Right atrium auricular region (tissue), 2 donors: ENCODE results near the gene ADGRV1. TPM values are rescaled to one million over a fixed set of nuclear protein-coding genes. Genes with fewer than 3 reads are reported as not detected.
"Not testable (repeated sequence)": the region's sequence is repeated elsewhere in the genome, so short reads cannot be mapped to it uniquely, and the experiment has no call there.

Source experiments
- DNase-seq: peaks from one replicate; pipeline ENCODE4 v3.0.0-alpha.2; 2019; ENCODE audit warnings: low spot score
- H3K27ac ChIP-seq, 2 donors: fragments of 200-600 bp; sonication (generic); 1 replicate in 1 of 2; 2 replicates in 1 of 2; pipeline ENCODE4 v1.5.1; 2016 to 2019
- H3K27me3 ChIP-seq, 2 donors: fragments of 200-600 bp; sonication (generic); one replicate each; pipeline versions ENCODE4 v1.5.1 to v1.6.0; 2017 to 2019
- H3K36me3 ChIP-seq: fragments of 200-600 bp; sonication (generic); one replicate; pipeline ENCODE4 v1.5.1; 2016
- H3K4me1 ChIP-seq, 2 donors: fragments of 200-600 bp; sonication (generic); one replicate each; pipeline versions ENCODE4 v1.5.1 to v1.6.0; 2017 to 2019
- H3K4me3 ChIP-seq, 2 donors: fragments of 200-600 bp; sonication (generic); 1 replicate in 1 of 2; 2 replicates in 1 of 2; pipeline ENCODE4 v1.5.1; 2017 to 2019; ENCODE audit warnings: mild to moderate bottlenecking in 1 of 2, moderate library complexity in 1 of 2
- H3K9me3 ChIP-seq, 2 donors: fragments of 200-600 bp; sonication (generic); one replicate each; pipeline ENCODE4 v1.5.1; 2019
- CTCF ChIP-seq, 2 donors: fragments of 200-600 bp; sonication (generic); IDR thresholded peaks; one replicate each; pipeline ENCODE4 v1.5.1; 2019; ENCODE audit warnings: antibody characterized with exemption in 2 of 2
- total RNA-seq, 2 donors: library from RNA; depleted of rRNA; stranded (reverse); fragments of >200 nt; gene quantifications; one replicate each; pipeline ENCODE4 v1.1.0, GENCODE V29; 2016

ADGRV1 gene
- total RNA-seq, 2 donors from 2014 or later: 1.4 to 1.8 TPM

GRCh38 chr5:90959262-90959661 is 400.7 kb downstream of the ADGRV1 start:
- Histone ChIP-seq H3K27ac (no peak overlapping the region), H3K4me1 (no peaks in the 10 kb centered on the region), H3K27me3 (no peaks in the 10 kb centered on the region), H3K4me3 (no peak overlapping the region), H3K9me3 (no peaks in the 10 kb centered on the region), H3K36me3 (no peaks in the 10 kb centered on the region)
- no peak for DNase-seq
- no peak for TF ChIP-seq CTCF (IDR thresholded peaks at IDR 0.05)

- no peak overlapping the region for H3K4me3 ChIP-seq
- no peaks in the 10 kb centered on the region for H3K27me3 ChIP-seq
- H3K27ac ChIP-seq: no peak overlapping the region
- H3K9me3 ChIP-seq: no peaks in the 10 kb centered on the region
- no peak for TF ChIP-seq CTCF (IDR thresholded peaks at IDR 0.05)
- H3K36me3 ChIP-seq: no peaks in the 10 kb centered on the region
- no peak for DNase-seq
- H3K4me1 ChIP-seq: no peaks in the 10 kb centered on the region
These were observed 403.9 kb downstream of the ADGRV1 start for GRCh38 chr5:90962481-90962880.

- no peak for TF ChIP-seq CTCF (IDR thresholded peaks at IDR 0.05)
- H3K36me3 ChIP-seq: no peaks in the 10 kb centered on the region
- no peak overlapping the region for H3K4me3 ChIP-seq
- DNase-seq: no peak
- no peaks in the 10 kb centered on the region for H3K27me3 ChIP-seq
- no peaks in the 10 kb centered on the region for H3K4me1 ChIP-seq
- no peaks in the 10 kb centered on the region for H3K9me3 ChIP-seq
- H3K27ac ChIP-seq: no peak overlapping the region
These were observed 406.6 kb downstream of the ADGRV1 start for GRCh38 chr5:90965110-90965685.

- Histone ChIP-seq H3K4me1 (no peaks in the 10 kb centered on the region), H3K4me3 (no peak overlapping the region), H3K27ac (no peak overlapping the region), H3K9me3 (no peaks in the 10 kb centered on the region), H3K36me3 (no peaks in the 10 kb centered on the region), H3K27me3 (no peaks in the 10 kb centered on the region)
- TF ChIP-seq CTCF (IDR thresholded peaks at IDR 0.05): no peak
- no peak for DNase-seq
These were observed 408.8 kb downstream of the ADGRV1 start for GRCh38 chr5:90967443-90967842.

GRCh38 chr5:90967851-90968250 is 409.3 kb downstream of the ADGRV1 start:
- Histone ChIP-seq H3K4me3 (no peak overlapping the region), H3K36me3 (no peaks in the 10 kb centered on the region), H3K9me3 (no peaks in the 10 kb centered on the region), H3K27ac (no peak overlapping the region), H3K4me1 (no peaks in the 10 kb centered on the region), H3K27me3 (no peaks in the 10 kb centered on the region)
- no peak for TF ChIP-seq CTCF (IDR thresholded peaks at IDR 0.05)
- no peak for DNase-seq

GRCh38 chr5:90968319-90968718 is 409.7 kb downstream of the ADGRV1 start:
- H3K27me3 ChIP-seq: no peaks in the 10 kb centered on the region
- no peak for TF ChIP-seq CTCF (IDR thresholded peaks at IDR 0.05)

GRCh38 chr5:90969945-90970344 is 411.3 kb downstream of the ADGRV1 start:
- not testable (repeated sequence) for H3K27me3 ChIP-seq, H3K27ac ChIP-seq, H3K36me3 ChIP-seq, DNase-seq, H3K4me1 ChIP-seq, H3K4me3 ChIP-seq, H3K9me3 ChIP-seq

More at GRCh38 chr5:90968319-90968718, 409.7 kb downstream of the ADGRV1 start:
- Histone ChIP-seq H3K27ac (no peak overlapping the region), H3K4me3 (no peak overlapping the region), H3K4me1 (no peaks in the 10 kb centered on the region), H3K9me3 (no peaks in the 10 kb centered on the region), H3K36me3 (no peaks in the 10 kb centered on the region)
- no peak for DNase-seq
